BJ (cell line): Measurements from ENCODE around the gene PPP1CB. TPM values are rescaled to one million over a fixed set of nuclear protein-coding genes. Genes with fewer than 3 reads are reported as not detected.

ENCODE experiments used
- CTCF ChIA-PET: fragments of 350-600 bp; formaldehyde crosslinking; extraction: SDS; loops from one replicate; lab custom pipeline; 2021; ENCODE audit warnings: antibody characterized with exemption, inconsistent platforms; lab: Yijun Ruan, JAX
- POLR2A ChIA-PET: fragments of 300-600 bp; sonication (Branson Sonifier 250); formaldehyde crosslinking; extraction: SDS; loops from one replicate; lab custom pipeline; 2021; ENCODE audit warnings: antibody characterized with exemption; lab: Charles Lee
- DNase-seq: peaks from one replicate; pipeline ENCODE4 v3.0.0-alpha.2; 2011; ENCODE audit warnings: low read depth
- H3K27me3 ChIP-seq: 2 replicates; pipeline ENCODE4 v1.6.0; 2011; ENCODE audit warnings: low read length; ENCODE audit not compliant: control insufficient read depth, insufficient read depth
- H3K36me3 ChIP-seq: 2 replicates; pipeline ENCODE4 v1.5.1; 2011; ENCODE audit warnings: low read length; ENCODE audit not compliant: control insufficient read depth, insufficient read depth
- H3K4me3 ChIP-seq: 2 replicates; pipeline ENCODE4 v1.5.1; 2011; ENCODE audit warnings: low read depth, mild to moderate bottlenecking, control low read depth, low read length
- polyA plus RNA-seq: library from polyadenylated mRNA; depleted of rRNA; stranded (reverse); fragments of >200 nt; gene quantifications from 2 replicates; pipeline ENCODE4 v1.2.3, GENCODE V29; 2011
- TF ChIP-seq, protein P1 (sequence below): IDR thresholded peaks from 2 replicates; pipeline ENCODE4 v1.5.1; 2011; ENCODE audit warnings: low read depth, mild to moderate bottlenecking, control low read depth, inconsistent platforms, low read length, moderate library complexity; ENCODE audit not compliant: insufficient read depth

The PPP1CB gene
- polyA plus RNA-seq, 1 experiment: 45.2 TPM

DNA sequence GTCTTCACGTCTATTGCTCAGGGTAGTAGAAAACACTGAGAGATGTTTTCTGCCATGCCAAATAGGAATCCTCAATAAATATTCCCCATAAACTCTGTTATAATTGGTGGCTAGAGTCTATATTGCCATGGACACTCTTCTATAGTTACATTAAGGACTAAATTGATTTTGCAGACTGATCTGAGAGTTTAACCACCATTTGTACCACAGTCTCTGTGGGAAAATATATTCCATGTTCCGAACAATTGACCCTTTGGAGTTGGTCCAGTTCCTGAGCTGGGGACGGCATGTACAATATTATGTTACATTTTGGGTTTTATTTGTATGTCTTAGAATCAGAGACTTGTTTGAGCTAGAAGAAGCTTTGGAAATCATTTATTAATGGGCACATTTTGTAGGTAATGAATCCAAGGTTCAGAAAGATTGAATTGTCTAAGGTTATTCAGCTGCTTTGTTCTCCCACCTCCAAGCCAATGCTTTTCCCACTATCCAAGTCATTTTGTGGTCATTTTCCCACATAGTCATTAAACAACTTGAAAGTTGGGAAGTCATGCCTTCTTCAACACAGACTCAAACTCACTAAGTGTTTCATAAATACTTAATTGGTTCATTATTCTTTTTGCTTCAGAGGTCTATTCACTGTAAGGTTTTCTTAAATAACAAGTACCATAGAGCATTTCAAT lies 5.1 kb upstream of the PPP1CB start:
- POLR2A ChIA-PET: no interaction called here
- Histone ChIP-seq H3K36me3 (no peaks in the 10 kb centered on the region), H3K27me3 (no peaks in the 10 kb centered on the region), H3K4me3 (no peak overlapping the region)
- CTCF ChIA-PET: interaction anchor here (1.0 kb wide), 2 partner anchors 10 to 19 kb away, joined by 3 to 4 read pairs; no protein-coding TSS in a partner anchor
- TF ChIP-seq, protein P1, sequence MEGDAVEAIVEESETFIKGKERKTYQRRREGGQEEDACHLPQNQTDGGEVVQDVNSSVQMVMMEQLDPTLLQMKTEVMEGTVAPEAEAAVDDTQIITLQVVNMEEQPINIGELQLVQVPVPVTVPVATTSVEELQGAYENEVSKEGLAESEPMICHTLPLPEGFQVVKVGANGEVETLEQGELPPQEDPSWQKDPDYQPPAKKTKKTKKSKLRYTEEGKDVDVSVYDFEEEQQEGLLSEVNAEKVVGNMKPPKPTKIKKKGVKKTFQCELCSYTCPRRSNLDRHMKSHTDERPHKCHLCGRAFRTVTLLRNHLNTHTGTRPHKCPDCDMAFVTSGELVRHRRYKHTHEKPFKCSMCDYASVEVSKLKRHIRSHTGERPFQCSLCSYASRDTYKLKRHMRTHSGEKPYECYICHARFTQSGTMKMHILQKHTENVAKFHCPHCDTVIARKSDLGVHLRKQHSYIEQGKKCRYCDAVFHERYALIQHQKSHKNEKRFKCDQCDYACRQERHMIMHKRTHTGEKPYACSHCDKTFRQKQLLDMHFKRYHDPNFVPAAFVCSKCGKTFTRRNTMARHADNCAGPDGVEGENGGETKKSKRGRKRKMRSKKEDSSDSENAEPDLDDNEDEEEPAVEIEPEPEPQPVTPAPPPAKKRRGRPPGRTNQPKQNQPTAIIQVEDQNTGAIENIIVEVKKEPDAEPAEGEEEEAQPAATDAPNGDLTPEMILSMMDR: no peak
- no peak for DNase-seq

GRCh38 chr2:28747714-28748113 lies 3.9 kb upstream of the PPP1CB start:
- TF ChIP-seq, protein P1: no peak
- no peak for DNase-seq
- ChIA-PET CTCF (no interaction called here), POLR2A (no interaction called here)
- Histone ChIP-seq H3K4me3 (no peak overlapping the region), H3K36me3 (no peaks in the 10 kb centered on the region), H3K27me3 (no peaks in the 10 kb centered on the region)

GRCh38 chr2:28748176-28748575 lies 3.5 kb upstream of the PPP1CB start:
- Histone ChIP-seq H3K27me3 (no peaks in the 10 kb centered on the region), H3K4me3 (no peak overlapping the region), H3K36me3 (no peaks in the 10 kb centered on the region)
- TF ChIP-seq, protein P1: no peak
- ChIA-PET POLR2A (no interaction called here), CTCF (no interaction called here)
- no peak for DNase-seq

DNA sequence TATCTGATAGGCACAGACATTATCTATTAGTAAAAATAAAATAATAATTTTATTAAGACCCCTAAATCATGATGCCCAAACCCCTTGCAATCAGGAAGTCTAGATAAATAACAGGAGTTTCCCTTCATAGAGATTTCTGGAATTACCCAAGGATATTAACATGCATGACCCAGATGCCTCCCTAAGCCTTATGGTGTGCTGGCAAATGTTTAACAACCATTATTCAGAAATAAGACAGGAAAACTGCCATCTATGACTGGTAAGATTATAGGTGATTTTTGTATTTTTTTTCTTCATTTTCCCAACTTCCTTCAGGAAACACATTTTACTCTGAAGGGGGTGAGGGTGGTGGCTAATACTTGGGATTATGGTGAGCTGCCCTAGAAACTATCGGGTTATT lies 2.7 kb upstream of the PPP1CB start:
- no peaks in the 10 kb centered on the region for H3K36me3 ChIP-seq
- H3K27me3 ChIP-seq: no peaks in the 10 kb centered on the region
- ChIA-PET POLR2A (no interaction called here), CTCF (no interaction called here)
- DNase-seq: no peak
- H3K4me3 ChIP-seq: no peak overlapping the region
- TF ChIP-seq, protein P1: no peak

DNA sequence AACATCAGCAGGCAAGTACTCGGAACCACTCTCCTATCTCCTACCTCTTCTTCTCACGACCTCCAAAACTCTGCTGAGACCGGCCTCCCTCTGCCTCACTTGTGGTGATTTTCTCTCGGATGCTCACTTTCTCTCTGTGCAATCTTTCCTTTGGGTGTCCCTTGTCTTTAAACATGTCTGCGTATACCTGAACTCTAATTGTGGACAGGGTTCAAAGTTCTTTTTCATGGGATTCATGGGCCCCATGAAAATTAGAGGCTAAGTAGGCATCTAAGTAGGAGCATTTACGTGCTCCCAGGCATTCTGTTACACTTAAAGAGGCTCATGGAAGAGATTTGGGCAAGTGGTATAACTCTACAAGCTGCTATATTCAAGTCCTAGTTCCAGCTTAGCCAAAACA lies 2.1 kb upstream of the PPP1CB start:
- Histone ChIP-seq H3K4me3 (no peak overlapping the region), H3K36me3 (no peaks in the 10 kb centered on the region), H3K27me3 (no peaks in the 10 kb centered on the region)
- POLR2A ChIA-PET: no interaction called here
- TF ChIP-seq, protein P1: no peak
- CTCF ChIA-PET: no interaction called here
- DNase-seq: no peak
